Measurements from ENCODE around the gene SHLD2. TPM values are rescaled to one million over a fixed set of nuclear protein-coding genes. Genes with fewer than 3 reads are reported as not detected.

SHLD2 gene, protein sequence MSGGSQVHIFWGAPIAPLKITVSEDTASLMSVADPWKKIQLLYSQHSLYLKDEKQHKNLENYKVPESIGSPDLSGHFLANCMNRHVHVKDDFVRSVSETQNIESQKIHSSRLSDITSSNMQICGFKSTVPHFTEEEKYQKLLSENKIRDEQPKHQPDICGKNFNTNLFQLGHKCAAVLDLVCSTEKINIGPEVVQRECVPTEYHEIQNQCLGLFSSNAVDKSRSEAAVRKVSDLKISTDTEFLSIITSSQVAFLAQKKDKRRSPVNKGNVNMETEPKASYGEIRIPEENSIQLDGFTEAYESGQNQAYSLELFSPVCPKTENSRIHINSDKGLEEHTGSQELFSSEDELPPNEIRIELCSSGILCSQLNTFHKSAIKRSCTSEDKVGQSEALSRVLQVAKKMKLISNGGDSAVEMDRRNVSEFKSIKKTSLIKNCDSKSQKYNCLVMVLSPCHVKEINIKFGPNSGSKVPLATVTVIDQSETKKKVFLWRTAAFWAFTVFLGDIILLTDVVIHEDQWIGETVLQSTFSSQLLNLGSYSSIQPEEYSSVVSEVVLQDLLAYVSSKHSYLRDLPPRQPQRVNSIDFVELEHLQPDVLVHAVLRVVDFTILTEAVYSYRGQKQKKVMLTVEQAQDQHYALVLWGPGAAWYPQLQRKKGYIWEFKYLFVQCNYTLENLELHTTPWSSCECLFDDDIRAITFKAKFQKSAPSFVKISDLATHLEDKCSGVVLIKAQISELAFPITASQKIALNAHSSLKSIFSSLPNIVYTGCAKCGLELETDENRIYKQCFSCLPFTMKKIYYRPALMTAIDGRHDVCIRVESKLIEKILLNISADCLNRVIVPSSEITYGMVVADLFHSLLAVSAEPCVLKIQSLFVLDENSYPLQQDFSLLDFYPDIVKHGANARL
- total RNA-seq: 10 to 100 TPM; 30.0 to 30.5 TPM
- polyA plus RNA-seq (2013, experiment 1 of 2): 19.2 TPM
- polyA plus RNA-seq (2013, experiment 2 of 2): 19.4 TPM
- long read RNA-seq, experiment 1, partial matches to known transcripts: 14 of 19 reads
- long read RNA-seq, experiment 1, other reads (novel, unspliced or antisense): 4 of 19 reads
- long read RNA-seq, experiment 2, transcript SHLD2-201 (9 exons, 3,402 nt): minor isoform, 9 of 67 reads
- long read RNA-seq, experiment 2, transcript SHLD2-202 (10 exons, 3,614 nt): major isoform, 33 of 67 reads
- long read RNA-seq, experiment 2, partial matches to known transcripts: 7 of 67 reads
- long read RNA-seq, experiment 2, other reads (novel, unspliced or antisense): 18 of 67 reads
- long read RNA-seq, experiment 3, transcript SHLD2-201 (9 exons, 3,402 nt): minor isoform, 27 of 155 reads
- long read RNA-seq, experiment 3, transcript SHLD2-202 (10 exons, 3,614 nt): major isoform, 60 of 155 reads
- long read RNA-seq, experiment 3, partial matches to known transcripts: 22 of 155 reads
- long read RNA-seq, experiment 3, other reads (novel, unspliced or antisense): 46 of 155 reads
- long read RNA-seq, experiment 4, partial matches to known transcripts: 9 of 20 reads
- long read RNA-seq, experiment 4, other reads (novel, unspliced or antisense): 6 of 20 reads

DNA sequence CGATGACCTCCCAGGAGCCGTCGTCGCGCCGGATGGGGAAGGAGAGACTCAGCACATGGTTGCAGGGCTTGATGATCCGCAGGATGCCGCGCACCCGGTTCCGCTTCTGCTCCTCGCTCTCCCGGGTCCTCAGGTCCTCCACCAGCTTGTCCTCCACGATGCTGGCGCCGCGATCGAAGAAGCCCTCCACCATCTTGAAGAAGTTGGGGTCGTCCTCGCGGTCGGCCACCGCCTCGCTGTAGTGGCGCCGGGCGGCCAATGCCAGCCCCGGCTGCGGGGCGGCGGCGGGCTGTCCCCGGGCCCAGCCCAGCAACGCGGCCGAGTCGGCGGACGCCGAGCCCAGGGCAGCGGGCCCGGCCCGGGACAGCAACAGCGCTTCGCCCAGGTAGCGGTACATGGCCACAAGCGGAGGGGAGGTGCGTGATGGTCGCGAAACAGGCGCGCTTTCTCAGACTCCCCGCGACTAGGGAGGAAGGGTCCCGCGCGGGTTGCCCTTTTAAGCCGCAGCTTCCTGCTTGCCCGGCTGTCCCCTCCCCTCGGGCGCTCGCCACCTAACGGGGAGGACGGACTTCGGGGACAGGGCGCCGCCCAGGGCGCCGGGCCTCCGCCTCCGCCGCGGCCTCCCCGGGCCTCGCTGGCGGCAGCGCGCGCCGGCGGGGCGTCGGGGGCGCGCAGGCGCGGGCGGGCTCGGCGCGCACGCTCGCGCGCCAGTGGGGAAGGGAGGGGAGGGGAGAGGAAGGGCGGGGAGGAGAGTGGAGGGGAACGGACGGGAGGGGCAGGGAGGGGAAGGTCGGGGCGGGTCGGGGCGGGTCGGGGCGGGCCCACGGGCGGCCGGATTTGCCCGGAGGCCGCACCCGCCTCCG is at the start of gene SHLD2, which contains the start of gene GLUD1:
TSS of gene SHLD2 (plus strand) at position 834 of the 863 bp plus-strand sequence. CDS start 56,149 bp downstream, outside the sequence.
TSS of gene GLUD1 (minus strand) at position 471 of the 863 bp plus-strand sequence. CDS start at position 397, 74 bp downstream.
- peak within 1 kb of the TSS; percentile 96 for H3K27ac Mint-ChIP-seq
- Histone ChIP-seq H3K4me1 (ENCODE audit: control insufficient read depth, insufficient read depth, low read length) (peaks cover 7% of the 10 kb centered on the region), H3K36me3 (ENCODE audit: control insufficient read depth, insufficient read depth, low read length) (peaks cover 23% of the 10 kb centered on the region), H3K27me3 (ENCODE audit: control insufficient read depth, insufficient read depth, low read length, poor library complexity, severe bottlenecking) (no peaks in the 10 kb centered on the region), H3K27ac (ENCODE audit: low read depth, low read length) (peak within 1 kb of the TSS; percentile 76), H3K9me3 (ENCODE audit: control insufficient read depth, low read length) (no peaks in the 10 kb centered on the region), H3K4me3 (ENCODE audit: low read length) (peak within 1 kb of the TSS; percentile 92), H3K9ac (ENCODE audit: extremely low read depth, low read length, poor library complexity, severe bottlenecking) (peak within 1 kb of the TSS; percentile 86)
- H3K4me1 Mint-ChIP-seq: peaks cover 23% of the 10 kb centered on the region
- H3K27me3 Mint-ChIP-seq (ENCODE audit: insufficient read depth): no peaks in the 10 kb centered on the region
- TF ChIP-seq, protein P1, sequence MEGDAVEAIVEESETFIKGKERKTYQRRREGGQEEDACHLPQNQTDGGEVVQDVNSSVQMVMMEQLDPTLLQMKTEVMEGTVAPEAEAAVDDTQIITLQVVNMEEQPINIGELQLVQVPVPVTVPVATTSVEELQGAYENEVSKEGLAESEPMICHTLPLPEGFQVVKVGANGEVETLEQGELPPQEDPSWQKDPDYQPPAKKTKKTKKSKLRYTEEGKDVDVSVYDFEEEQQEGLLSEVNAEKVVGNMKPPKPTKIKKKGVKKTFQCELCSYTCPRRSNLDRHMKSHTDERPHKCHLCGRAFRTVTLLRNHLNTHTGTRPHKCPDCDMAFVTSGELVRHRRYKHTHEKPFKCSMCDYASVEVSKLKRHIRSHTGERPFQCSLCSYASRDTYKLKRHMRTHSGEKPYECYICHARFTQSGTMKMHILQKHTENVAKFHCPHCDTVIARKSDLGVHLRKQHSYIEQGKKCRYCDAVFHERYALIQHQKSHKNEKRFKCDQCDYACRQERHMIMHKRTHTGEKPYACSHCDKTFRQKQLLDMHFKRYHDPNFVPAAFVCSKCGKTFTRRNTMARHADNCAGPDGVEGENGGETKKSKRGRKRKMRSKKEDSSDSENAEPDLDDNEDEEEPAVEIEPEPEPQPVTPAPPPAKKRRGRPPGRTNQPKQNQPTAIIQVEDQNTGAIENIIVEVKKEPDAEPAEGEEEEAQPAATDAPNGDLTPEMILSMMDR (conservative IDR thresholded peaks at IDR 0.05): no peak
- no peaks in the 10 kb centered on the region for H3K9me3 Mint-ChIP-seq
- H3K36me3 Mint-ChIP-seq (ENCODE audit: low read depth): peaks cover 19% of the 10 kb centered on the region
- 0% methylated on average over 23 to 91 of the region's 111 CpGs for WGBS, 2 experiments (ENCODE audit: insufficient coverage in 1 of 2, insufficient read length in 1 of 2)
- peak within 1 kb of the TSS; percentile 85 for H3K4me3 Mint-ChIP-seq
- peak; percentile 96 for DNase-seq

DNA sequence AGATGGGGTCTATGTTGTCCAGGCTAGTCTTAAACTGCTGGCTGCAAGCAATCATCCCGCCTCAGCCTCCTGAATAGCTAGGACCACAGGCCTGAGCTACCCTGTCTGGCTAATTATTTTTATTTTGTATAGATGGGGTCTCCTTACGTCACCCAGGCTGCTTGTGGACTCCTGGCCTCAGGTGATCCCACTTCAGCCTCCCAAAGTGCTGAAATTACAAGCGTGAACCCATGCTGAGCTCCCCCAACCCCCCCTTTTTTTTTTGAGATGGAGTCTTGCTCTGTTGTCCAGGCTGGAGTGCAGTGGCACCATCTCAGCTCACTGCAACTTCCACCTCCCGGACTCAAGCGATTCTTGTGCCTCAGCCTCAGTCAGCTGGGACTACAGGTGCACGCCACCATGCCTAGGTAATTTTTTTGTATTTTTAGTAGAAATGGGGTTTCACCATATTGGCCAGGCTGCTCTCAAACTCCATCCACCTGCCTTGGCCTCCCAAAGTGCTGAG is 49.5 kb upstream of the SHLD2 start:
- H3K9ac ChIP-seq (ENCODE audit: extremely low read depth, low read length, poor library complexity, severe bottlenecking): no peak overlapping the region
- Mint-ChIP-seq H3K9me3 (no peaks in the 10 kb centered on the region), H3K4me1 (no peaks in the 10 kb centered on the region), H3K36me3 (ENCODE audit: low read depth) (peaks cover 40% of the 10 kb centered on the region), H3K27me3 (ENCODE audit: insufficient read depth) (no peaks in the 10 kb centered on the region), H3K27ac (no peak overlapping the region), H3K4me3 (no peak overlapping the region)
- no peak overlapping the region for H3K4me3 ChIP-seq (ENCODE audit: low read length)
- TF ChIP-seq, protein P1 (conservative IDR thresholded peaks at IDR 0.05): no peak
- H3K9me3 ChIP-seq (ENCODE audit: control insufficient read depth, low read length): no peaks in the 10 kb centered on the region
- peaks cover 19% of the 10 kb centered on the region for H3K36me3 ChIP-seq (ENCODE audit: control insufficient read depth, insufficient read depth, low read length)
- no peak for DNase-seq
- no peaks in the 10 kb centered on the region for H3K27me3 ChIP-seq (ENCODE audit: control insufficient read depth, insufficient read depth, low read length, poor library complexity, severe bottlenecking)
- H3K27ac ChIP-seq (ENCODE audit: low read depth, low read length): no peak overlapping the region
- WGBS, 2 experiments (ENCODE audit: insufficient coverage in 1 of 2, insufficient read length in 1 of 2): 93 to 95% methylated on average over 3 to 6 of the region's 6 CpGs
- no peaks in the 10 kb centered on the region for H3K4me1 ChIP-seq (ENCODE audit: control insufficient read depth, insufficient read depth, low read length)

Data from endodermal cell (in vitro differentiated cells).